K562 (cell line): ENCODE data around the gene SPATS2.

Experiments
- DNMT1 ChIP-seq: fragments of 450-650 bp; IDR thresholded peaks from 2 replicates; pipeline ENCODE4 v1.6.1; 2016; ENCODE audit warnings: antibody characterized with exemption, mild to moderate bottlenecking
- ELF2 ChIP-seq: fragments of 250-450 bp; sonication (Bioruptor Pico); IDR thresholded peaks from 2 replicates; pipeline ENCODE4 v1.5.0; 2021; ENCODE audit warnings: mild to moderate bottlenecking
- GTF2F1 ChIP-seq: IDR thresholded peaks from 2 replicates; pipeline ENCODE4 v1.6.1; 2011; ENCODE audit warnings: low read depth, low read length, improper control_type of control experiment
- KLF16 ChIP-seq: IDR thresholded peaks from 2 replicates; pipeline ENCODE4 v1.6.1; 2016; ENCODE audit warnings: antibody characterized with exemption
- NFRKB ChIP-seq: fragments of 450-650 bp; IDR thresholded peaks from 2 replicates; pipeline ENCODE4 v1.6.1; 2016; ENCODE audit warnings: low read depth
- POLR2A ChIP-seq: fragments of 450-650 bp; conservative IDR thresholded peaks from 2 replicates; pipeline ENCODE4 v1.6.1; 2016
- POLR2AphosphoS5 ChIP-seq: IDR thresholded peaks from 2 replicates; pipeline ENCODE4 v1.6.1; 2011; ENCODE audit warnings: mild to moderate bottlenecking, low read depth, low read length, moderate library complexity; ENCODE audit not compliant: control insufficient read depth, insufficient read depth
- SMAD3 ChIP-seq: fragments of 450-650 bp; formaldehyde crosslinking; conservative IDR thresholded peaks from 2 replicates; pipeline ENCODE4 v1.4.0; 2020; ENCODE audit warnings: mild to moderate bottlenecking
- TF ChIP-seq, protein P1 (sequence below), 3 experiments: IDR thresholded peaks in 2 of 3; conservative IDR thresholded peaks in 1 of 3; 2 replicates each; pipeline ENCODE4 v1.5.1; 2011 to 2012; ENCODE audit warnings: low read length in 3 of 3, mild to moderate bottlenecking in 3 of 3, control low read depth in 2 of 3, improper control_type of control experiment in 1 of 3, inconsistent platforms in 1 of 3, low read depth in 1 of 3, mixed read lengths in 1 of 3, moderate library complexity in 1 of 3; ENCODE audit not compliant: insufficient read depth in 2 of 3
- TF ChIP-seq, protein P2 (sequence below): fragments of 150-350 bp; IDR thresholded peaks from 2 replicates; pipeline ENCODE4 v1.6.1; 2014; ENCODE audit warnings: low read depth, mild to moderate bottlenecking, low read length, borderline replicate concordance
- TF ChIP-seq, protein P3 (sequence below): sonication (generic); formaldehyde crosslinking; IDR thresholded peaks from 2 replicates; pipeline ENCODE4 v1.8.0; 2022; ENCODE audit warnings: missing genetic modification reagents, mild to moderate bottlenecking, borderline replicate concordance
- TF ChIP-seq, protein P4 (sequence below): fragments of 250-450 bp; sonication (Bioruptor Pico); IDR thresholded peaks from 2 replicates; pipeline ENCODE4 v1.4.0; 2020; ENCODE audit warnings: mild to moderate bottlenecking, moderate library complexity

DNA sequence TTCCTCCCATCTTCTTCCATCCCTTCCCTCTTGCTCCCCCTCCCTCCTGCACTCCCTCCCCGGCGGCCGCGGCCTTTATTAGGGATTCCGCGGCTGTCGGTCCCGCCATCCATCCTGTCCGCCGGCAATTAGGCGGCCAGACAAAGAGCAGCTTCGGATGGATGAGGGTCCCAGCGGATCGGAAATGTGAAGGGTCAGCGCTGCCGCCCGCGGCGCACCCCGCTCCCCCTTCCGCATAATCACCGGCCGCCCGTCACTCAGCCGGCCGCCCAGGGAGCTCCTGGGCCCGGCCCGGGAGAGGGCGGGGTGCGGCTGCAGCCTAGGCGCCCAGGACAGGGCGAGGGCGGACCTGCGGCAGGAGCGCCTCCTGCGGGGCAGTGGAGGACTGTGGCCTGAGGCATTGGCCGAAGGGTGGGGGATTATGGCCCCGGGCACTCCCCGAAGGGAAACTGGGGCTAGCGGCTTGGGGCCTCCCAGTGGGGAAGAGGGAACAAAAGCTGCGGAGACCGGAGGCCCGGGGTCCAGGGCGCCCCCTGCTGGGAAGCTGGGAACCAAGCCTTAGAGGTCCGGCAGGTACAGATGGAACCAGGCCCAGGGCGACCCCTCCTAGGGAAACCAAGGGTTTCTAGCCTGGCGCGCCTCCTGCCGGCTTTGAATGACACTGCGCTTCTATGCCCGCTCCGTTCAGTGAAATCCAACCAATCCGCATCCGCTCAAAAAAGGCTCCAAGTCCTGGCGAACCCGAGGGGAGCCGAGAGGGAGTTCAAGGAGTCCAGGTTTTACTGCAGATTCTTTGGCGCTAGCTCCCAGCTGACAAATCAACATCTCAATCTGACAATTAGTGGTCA is 25.0 kb upstream of the SPATS2 start:
- TF ChIP-seq, protein P1, sequence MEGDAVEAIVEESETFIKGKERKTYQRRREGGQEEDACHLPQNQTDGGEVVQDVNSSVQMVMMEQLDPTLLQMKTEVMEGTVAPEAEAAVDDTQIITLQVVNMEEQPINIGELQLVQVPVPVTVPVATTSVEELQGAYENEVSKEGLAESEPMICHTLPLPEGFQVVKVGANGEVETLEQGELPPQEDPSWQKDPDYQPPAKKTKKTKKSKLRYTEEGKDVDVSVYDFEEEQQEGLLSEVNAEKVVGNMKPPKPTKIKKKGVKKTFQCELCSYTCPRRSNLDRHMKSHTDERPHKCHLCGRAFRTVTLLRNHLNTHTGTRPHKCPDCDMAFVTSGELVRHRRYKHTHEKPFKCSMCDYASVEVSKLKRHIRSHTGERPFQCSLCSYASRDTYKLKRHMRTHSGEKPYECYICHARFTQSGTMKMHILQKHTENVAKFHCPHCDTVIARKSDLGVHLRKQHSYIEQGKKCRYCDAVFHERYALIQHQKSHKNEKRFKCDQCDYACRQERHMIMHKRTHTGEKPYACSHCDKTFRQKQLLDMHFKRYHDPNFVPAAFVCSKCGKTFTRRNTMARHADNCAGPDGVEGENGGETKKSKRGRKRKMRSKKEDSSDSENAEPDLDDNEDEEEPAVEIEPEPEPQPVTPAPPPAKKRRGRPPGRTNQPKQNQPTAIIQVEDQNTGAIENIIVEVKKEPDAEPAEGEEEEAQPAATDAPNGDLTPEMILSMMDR (IDR thresholded peaks at IDR 0.05 in 2 of 3, conservative IDR thresholded peaks at IDR 0.05 in 1 of 3; ENCODE audit: insufficient read depth in 2 of 3, low read depth in 1 of 3, low read length in 3 of 3) = peak; percentile 98 to 99 (median 98)
- no peak for TF ChIP-seq POLR2AphosphoS5
- peak; percentile 79 for TF ChIP-seq KLF16
- TF ChIP-seq POLR2A = no peak
- TF ChIP-seq, protein P2, sequence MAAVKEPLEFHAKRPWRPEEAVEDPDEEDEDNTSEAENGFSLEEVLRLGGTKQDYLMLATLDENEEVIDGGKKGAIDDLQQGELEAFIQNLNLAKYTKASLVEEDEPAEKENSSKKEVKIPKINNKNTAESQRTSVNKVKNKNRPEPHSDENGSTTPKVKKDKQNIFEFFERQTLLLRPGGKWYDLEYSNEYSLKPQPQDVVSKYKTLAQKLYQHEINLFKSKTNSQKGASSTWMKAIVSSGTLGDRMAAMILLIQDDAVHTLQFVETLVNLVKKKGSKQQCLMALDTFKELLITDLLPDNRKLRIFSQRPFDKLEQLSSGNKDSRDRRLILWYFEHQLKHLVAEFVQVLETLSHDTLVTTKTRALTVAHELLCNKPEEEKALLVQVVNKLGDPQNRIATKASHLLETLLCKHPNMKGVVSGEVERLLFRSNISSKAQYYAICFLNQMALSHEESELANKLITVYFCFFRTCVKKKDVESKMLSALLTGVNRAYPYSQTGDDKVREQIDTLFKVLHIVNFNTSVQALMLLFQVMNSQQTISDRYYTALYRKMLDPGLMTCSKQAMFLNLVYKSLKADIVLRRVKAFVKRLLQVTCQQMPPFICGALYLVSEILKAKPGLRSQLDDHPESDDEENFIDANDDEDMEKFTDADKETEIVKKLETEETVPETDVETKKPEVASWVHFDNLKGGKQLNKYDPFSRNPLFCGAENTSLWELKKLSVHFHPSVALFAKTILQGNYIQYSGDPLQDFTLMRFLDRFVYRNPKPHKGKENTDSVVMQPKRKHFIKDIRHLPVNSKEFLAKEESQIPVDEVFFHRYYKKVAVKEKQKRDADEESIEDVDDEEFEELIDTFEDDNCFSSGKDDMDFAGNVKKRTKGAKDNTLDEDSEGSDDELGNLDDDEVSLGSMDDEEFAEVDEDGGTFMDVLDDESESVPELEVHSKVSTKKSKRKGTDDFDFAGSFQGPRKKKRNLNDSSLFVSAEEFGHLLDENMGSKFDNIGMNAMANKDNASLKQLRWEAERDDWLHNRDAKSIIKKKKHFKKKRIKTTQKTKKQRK = no peak
- TF ChIP-seq, protein P3, sequence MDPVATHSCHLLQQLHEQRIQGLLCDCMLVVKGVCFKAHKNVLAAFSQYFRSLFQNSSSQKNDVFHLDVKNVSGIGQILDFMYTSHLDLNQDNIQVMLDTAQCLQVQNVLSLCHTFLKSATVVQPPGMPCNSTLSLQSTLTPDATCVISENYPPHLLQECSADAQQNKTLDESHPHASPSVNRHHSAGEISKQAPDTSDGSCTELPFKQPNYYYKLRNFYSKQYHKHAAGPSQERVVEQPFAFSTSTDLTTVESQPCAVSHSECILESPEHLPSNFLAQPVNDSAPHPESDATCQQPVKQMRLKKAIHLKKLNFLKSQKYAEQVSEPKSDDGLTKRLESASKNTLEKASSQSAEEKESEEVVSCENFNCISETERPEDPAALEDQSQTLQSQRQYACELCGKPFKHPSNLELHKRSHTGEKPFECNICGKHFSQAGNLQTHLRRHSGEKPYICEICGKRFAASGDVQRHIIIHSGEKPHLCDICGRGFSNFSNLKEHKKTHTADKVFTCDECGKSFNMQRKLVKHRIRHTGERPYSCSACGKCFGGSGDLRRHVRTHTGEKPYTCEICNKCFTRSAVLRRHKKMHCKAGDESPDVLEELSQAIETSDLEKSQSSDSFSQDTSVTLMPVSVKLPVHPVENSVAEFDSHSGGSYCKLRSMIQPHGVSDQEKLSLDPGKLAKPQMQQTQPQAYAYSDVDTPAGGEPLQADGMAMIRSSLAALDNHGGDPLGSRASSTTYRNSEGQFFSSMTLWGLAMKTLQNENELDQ (CRISPR knock-in tag) = no peak
- TF ChIP-seq, protein P4, sequence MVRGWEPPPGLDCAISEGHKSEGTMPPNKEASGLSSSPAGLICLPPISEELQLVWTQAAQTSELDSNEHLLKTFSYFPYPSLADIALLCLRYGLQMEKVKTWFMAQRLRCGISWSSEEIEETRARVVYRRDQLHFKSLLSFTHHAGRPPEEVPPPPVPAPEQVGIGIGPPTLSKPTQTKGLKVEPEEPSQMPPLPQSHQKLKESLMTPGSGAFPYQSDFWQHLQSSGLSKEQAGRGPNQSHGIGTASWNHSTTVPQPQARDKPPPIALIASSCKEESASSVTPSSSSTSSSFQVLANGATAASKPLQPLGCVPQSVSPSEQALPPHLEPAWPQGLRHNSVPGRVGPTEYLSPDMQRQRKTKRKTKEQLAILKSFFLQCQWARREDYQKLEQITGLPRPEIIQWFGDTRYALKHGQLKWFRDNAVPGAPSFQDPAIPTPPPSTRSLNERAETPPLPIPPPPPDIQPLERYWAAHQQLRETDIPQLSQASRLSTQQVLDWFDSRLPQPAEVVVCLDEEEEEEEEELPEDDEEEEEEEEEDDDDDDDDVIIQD = no peak
- no peak for TF ChIP-seq SMAD3 (CRISPR knock-in tag)
- no peak for TF ChIP-seq ELF2
- TF ChIP-seq NFRKB = no peak
- no peak for TF ChIP-seq DNMT1
- TF ChIP-seq GTF2F1 = peak; percentile 19; the same call in 1 of the 2 replicates
